ENCODE data around the gene MAPK8IP2. TPM values are rescaled to one million over a fixed set of nuclear protein-coding genes. Genes with fewer than 3 reads are reported as not detected.
"Not testable (repeated sequence)": the region's sequence is repeated elsewhere in the genome, so short reads cannot be mapped to it uniquely, and the experiment has no call there.

The MAPK8IP2 gene
- total RNA-seq, 1 experiment from 2014 or later: 3.4 TPM

- Histone ChIP-seq H3K36me3 (replicated peaks; ENCODE audit: control insufficient read depth, insufficient read depth, low read length) (no peaks in the 10 kb centered on the region), H3K4me3 (ENCODE audit: insufficient read depth, low read depth, low read length) (no peak overlapping the region), H3K27me3 (ENCODE audit: control insufficient read depth, insufficient read depth, low read length) (peaks cover 19% of the 10 kb centered on the region)
- no peak for DNase-seq
Measured at GRCh38 chr22:50640857-50641647, 40.5 kb downstream of the MAPK8IP2 start.

DNA sequence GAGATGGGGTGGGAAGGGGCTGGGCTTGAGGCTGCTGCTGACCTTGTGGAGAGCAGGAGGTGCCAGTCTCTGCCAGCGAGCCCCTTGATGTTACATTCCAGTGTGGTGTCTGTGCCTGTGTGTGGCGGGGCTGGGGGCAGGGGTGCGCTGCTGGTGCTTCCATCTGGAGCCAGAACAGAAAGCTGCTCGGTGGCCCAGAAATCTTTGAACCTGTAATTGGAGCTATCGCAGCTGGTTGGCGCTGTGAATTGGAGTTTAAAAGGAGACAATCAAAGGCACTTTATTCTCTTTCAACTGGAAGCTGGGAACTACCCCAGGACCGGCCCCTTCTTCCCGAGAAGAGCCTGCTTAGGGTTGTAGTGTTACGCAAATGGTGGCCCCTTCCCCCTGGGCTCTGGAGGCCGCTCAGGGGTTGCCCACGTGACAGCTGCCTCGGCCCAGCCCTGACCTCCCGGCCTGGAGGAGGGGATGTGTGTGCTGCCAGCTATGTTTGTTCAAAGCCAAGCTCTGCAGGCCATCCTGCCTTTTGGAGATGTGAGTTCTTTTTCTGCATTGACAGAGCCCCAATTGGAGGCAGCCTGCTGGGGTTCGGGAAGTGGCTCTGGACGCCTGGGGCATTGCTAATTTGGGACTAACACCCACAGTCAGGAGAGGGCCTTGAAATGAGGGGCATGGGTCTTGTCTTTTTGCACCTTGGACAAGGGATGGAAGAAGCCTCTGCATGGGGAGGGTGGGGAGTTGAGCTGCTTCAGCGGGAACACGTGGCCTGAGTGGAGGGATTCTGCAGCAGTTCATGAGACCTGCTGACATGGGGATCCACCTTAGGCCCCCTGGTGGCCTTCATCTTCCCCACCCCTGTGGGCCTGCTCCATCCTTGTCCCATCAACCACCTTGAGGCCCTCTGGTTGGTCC, 41.4 kb downstream of the MAPK8IP2 start:
- Histone ChIP-seq H3K36me3 (replicated peaks; ENCODE audit: control insufficient read depth, insufficient read depth, low read length) (no peaks in the 10 kb centered on the region), H3K27me3 (ENCODE audit: control insufficient read depth, insufficient read depth, low read length) (peaks cover 19% of the 10 kb centered on the region), H3K4me3 (ENCODE audit: insufficient read depth, low read depth, low read length) (no peak overlapping the region)
- peak; percentile 96 for DNase-seq

GRCh38 chr22:50643021-50643820, 42.6 kb downstream of the MAPK8IP2 start:
- H3K4me3 ChIP-seq (ENCODE audit: insufficient read depth, low read depth, low read length); DNase-seq; H3K36me3 ChIP-seq (replicated peaks; ENCODE audit: control insufficient read depth, insufficient read depth, low read length): not testable (repeated sequence)
- peaks cover 19% of the 10 kb centered on the region for H3K27me3 ChIP-seq (ENCODE audit: control insufficient read depth, insufficient read depth, low read length)

GRCh38 chr22:50643821-50644101, 43.2 kb downstream of the MAPK8IP2 start:
- not testable (repeated sequence) for H3K4me3 ChIP-seq (ENCODE audit: insufficient read depth, low read depth, low read length); H3K36me3 ChIP-seq (replicated peaks; ENCODE audit: control insufficient read depth, insufficient read depth, low read length); DNase-seq
- peaks cover 19% of the 10 kb centered on the region for H3K27me3 ChIP-seq (ENCODE audit: control insufficient read depth, insufficient read depth, low read length)

DNA sequence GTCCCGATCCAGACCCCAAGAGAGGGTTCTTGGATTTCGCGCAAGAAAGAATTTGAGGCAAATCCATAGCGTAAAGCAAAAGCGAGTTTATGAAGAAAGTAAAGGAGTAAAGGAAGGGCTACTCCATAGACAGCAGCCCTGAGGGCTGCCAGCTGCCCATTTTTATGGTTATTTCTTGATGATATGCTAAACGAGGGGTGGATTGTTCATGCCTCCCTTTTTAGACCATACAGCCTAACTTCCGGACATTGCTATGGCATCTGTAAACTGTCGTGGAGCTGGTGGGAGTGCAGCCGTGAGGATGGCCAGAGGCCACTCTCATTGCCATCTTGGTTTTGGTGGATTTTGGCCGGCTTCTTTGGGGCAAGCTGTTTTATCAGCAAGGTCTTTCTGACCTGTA, 52.7 kb downstream of the MAPK8IP2 start:
- no peak for DNase-seq
- no peak overlapping the region for H3K4me3 ChIP-seq (ENCODE audit: insufficient read depth, low read depth, low read length)
- H3K36me3 ChIP-seq (replicated peaks; ENCODE audit: control insufficient read depth, insufficient read depth, low read length): no peaks in the 10 kb centered on the region
- H3K27me3 ChIP-seq (ENCODE audit: control insufficient read depth, insufficient read depth, low read length): peaks cover 5% of the 10 kb centered on the region

DNA sequence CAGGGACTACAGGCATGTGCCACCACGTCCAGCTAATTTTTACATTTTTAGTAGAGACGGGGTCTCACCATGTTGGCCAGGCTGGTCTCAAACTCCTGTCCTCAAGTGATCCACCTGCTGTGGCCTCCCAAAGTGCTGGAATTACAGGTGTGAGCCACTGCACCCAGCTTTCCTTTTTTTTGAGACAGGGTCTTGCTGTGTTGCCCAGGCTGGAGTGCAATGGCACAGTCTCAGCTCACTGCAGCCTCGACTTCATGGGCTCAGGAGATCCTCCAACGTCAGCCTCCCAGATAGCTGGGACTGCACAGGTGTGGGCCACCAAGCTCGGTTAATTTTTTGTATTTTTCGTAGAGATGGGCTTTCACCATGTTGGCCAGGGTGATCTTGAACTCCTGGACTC, 54.1 kb downstream of the MAPK8IP2 start:
- DNase-seq; H3K4me3 ChIP-seq (ENCODE audit: insufficient read depth, low read depth, low read length); H3K36me3 ChIP-seq (replicated peaks; ENCODE audit: control insufficient read depth, insufficient read depth, low read length); H3K27me3 ChIP-seq (ENCODE audit: control insufficient read depth, insufficient read depth, low read length): not testable (repeated sequence)

DNA sequence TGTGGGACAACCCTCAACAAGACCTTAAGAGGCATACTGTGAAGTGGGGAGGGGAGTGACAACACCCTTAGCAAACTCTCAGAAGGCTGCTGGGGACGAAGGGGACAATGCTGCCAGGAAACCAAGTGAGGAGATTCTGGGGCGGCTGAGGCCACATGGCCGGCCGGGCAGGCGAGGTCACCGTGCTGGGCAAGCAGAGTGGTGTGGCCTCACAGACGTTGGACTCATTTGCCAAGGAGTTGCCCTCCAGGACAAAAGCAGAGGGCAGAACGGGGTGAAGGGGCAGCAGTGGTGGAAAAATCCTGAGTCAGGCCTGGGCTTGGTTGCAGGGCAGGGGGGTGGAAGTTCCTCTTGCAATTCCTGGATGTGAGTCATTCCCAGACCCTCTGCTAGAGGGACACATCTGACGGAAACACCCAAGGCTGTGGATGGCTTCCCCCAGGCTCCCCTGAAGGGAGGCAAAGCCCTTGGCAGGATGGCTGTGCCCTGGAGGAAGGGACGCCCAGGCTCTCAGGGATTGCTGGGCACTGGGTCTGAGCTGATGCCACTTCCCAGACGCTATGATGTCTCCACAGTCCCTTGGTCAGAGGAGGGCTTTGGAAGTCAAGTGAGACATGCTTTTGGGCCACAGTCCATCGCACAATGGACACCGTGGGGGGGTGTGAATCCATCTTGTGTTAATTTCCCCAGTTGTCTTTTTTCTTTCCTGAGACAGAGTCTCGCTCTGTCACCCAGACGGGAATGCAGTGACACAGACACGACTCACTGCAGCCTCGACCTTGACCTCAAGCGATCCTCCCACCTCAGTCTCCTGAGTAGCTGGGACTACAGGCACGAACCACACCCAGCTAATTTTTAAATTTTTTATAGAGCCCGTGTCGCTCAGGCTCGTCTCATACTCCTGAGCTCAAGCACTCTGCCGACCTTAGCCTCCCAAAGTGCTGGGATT, 55.8 kb downstream of the MAPK8IP2 start:
- Histone ChIP-seq H3K27me3 (ENCODE audit: control insufficient read depth, insufficient read depth, low read length) (peaks cover 5% of the 10 kb centered on the region), H3K4me3 (ENCODE audit: insufficient read depth, low read depth, low read length) (no peak overlapping the region), H3K36me3 (replicated peaks; ENCODE audit: control insufficient read depth, insufficient read depth, low read length) (no peaks in the 10 kb centered on the region)
- peak; percentile 50 for DNase-seq

GRCh38 chr22:50657925-50658324, 57.3 kb downstream of the MAPK8IP2 start:
- H3K27me3 ChIP-seq (ENCODE audit: control insufficient read depth, insufficient read depth, low read length): peaks cover 5% of the 10 kb centered on the region
- no peak overlapping the region for H3K4me3 ChIP-seq (ENCODE audit: insufficient read depth, low read depth, low read length)
- no peaks in the 10 kb centered on the region for H3K36me3 ChIP-seq (replicated peaks; ENCODE audit: control insufficient read depth, insufficient read depth, low read length)
- DNase-seq: no peak

DNA sequence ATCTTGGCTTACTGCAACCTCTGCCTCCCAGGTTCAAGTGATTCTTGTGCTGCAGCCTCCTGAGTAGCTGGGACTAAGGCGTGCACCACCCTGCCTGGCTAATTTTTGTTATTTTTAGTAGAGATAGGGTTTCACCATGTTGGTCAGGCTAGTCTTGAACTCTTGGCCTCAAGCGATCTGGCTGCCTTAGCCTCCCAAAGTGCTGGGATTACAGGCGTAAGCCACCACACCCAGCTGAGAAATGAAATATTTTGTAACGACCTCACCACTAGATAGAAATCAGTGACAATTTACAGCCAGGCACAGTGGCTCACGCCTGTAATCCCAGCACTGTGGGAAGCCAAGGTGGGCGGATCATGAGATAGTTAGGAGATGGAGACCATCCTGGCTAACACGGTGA, 59.1 kb downstream of the MAPK8IP2 start:
- H3K27me3 ChIP-seq (ENCODE audit: control insufficient read depth, insufficient read depth, low read length); H3K36me3 ChIP-seq (replicated peaks; ENCODE audit: control insufficient read depth, insufficient read depth, low read length); DNase-seq; H3K4me3 ChIP-seq (ENCODE audit: insufficient read depth, low read depth, low read length): not testable (repeated sequence)

DNA sequence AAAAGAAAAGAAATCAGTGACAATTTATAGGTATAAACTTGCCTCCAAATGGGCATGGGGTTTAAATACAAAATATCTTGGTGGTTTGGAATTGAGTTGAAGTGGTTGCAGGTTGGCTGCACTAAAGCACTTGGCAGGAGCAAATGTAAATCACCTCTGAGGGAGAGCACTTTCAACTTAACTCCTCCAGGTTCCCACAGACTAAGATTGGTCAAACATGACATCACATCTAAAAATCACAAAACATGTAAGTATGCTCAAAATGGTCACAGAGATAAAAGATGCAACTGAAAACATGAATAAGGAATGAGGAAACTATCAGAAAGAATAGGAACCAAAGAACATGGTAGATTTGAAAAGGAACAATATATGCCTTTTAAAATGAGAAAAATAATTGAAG, 59.7 kb downstream of the MAPK8IP2 start:
- no peak for DNase-seq
- peaks cover 5% of the 10 kb centered on the region for H3K27me3 ChIP-seq (ENCODE audit: control insufficient read depth, insufficient read depth, low read length)
- H3K4me3 ChIP-seq (ENCODE audit: insufficient read depth, low read depth, low read length): no peak overlapping the region
- no peaks in the 10 kb centered on the region for H3K36me3 ChIP-seq (replicated peaks; ENCODE audit: control insufficient read depth, insufficient read depth, low read length)

Other genes with a start within 250 kb of the MAPK8IP2 start
- gene SBF1, start 125.8 kb upstream of the MAPK8IP2 start, total RNA-seq (2014; rRNA removed; shearing (Covaris generic)): 53.8 and 64.4 TPM in 2 replicates
- 3.0 and 3.2 TPM in 2 replicates for gene ADM2, start 119.2 kb upstream of the MAPK8IP2 start, total RNA-seq (2014; rRNA removed; shearing (Covaris generic))
- not detected in 2 replicates for gene MIOX, start 113.9 kb upstream of the MAPK8IP2 start, total RNA-seq (2014; rRNA removed; shearing (Covaris generic))
- 19.0 and 28.1 TPM in 2 replicates for gene LMF2, start 93.1 kb upstream of the MAPK8IP2 start, total RNA-seq (2014; rRNA removed; shearing (Covaris generic))
- gene NCAPH2, start 92.6 kb upstream of the MAPK8IP2 start, total RNA-seq (2014; rRNA removed; shearing (Covaris generic)): 74.1 and 86.5 TPM in 2 replicates
- gene SCO2, start 75.2 kb upstream of the MAPK8IP2 start, total RNA-seq (2014; rRNA removed; shearing (Covaris generic)): 1.2 TPM in 1 of 2 replicates, not detected in the other
- 0.55 and 1.1 TPM in 2 replicates for gene TYMP, start 70.8 kb upstream of the MAPK8IP2 start, total RNA-seq (2014; rRNA removed; shearing (Covaris generic))
- gene KLHDC7B, start 54.9 kb upstream of the MAPK8IP2 start, total RNA-seq (2014; rRNA removed; shearing (Covaris generic)): not detected in 2 replicates
- gene SYCE3, start 37.9 kb upstream of the MAPK8IP2 start, total RNA-seq (2014; rRNA removed; shearing (Covaris generic)): not detected in 2 replicates
- 24.0 and 27.6 TPM in 2 replicates for gene CPT1B, start 22.4 kb upstream of the MAPK8IP2 start, total RNA-seq (2014; rRNA removed; shearing (Covaris generic))
- 42.1 and 54.5 TPM in 2 replicates for gene CHKB, start 17.9 kb upstream of the MAPK8IP2 start, total RNA-seq (2014; rRNA removed; shearing (Covaris generic))
- gene ARSA, start 27.4 kb downstream of the MAPK8IP2 start, total RNA-seq (2014; rRNA removed; shearing (Covaris generic)): 9.5 and 11.3 TPM in 2 replicates
- gene SHANK3, start 72.0 kb downstream of the MAPK8IP2 start, total RNA-seq (2014; rRNA removed; shearing (Covaris generic)): 1.8 and 2.1 TPM in 2 replicates
- gene ACR, start 137.4 kb downstream of the MAPK8IP2 start, total RNA-seq (2014; rRNA removed; shearing (Covaris generic)): 0.07 TPM in 1 of 2 replicates, not detected in the other
- 8.6 and 17.1 TPM in 2 replicates for gene RABL2B, start 182.8 kb downstream of the MAPK8IP2 start, total RNA-seq (2014; rRNA removed; shearing (Covaris generic))

Measured in H7 (cell line).